Measurements from ENCODE around the gene FLYWCH2.
"Not testable (repeated sequence)": the region's sequence is repeated elsewhere in the genome, so short reads cannot be mapped to it uniquely, and the experiment has no call there.

FLYWCH2 gene

DNA sequence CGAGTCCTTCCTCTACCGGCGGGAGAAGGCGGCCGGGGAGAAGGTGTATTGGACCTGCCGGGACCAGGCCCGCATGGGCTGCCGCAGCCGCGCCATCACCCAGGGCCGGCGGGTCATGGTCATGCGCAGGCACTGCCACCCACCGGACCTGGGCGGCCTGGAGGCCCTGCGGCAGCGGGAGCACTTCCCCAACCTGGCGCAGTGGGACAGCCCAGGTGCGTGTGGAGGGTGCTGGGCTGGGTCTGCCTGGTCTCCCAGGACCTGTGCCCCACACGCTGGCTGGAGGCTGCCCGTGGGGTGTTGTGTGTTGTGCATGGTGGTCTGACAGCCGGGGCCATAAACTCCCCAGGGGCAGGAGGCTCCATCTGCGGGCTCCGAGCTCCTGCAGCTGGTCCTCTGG, 54.2 kb downstream of the FLYWCH2 start:
- DNase-seq (ENCODE audit: low read depth in 1 of 2, low spot score in 1 of 2): no peak

DNA sequence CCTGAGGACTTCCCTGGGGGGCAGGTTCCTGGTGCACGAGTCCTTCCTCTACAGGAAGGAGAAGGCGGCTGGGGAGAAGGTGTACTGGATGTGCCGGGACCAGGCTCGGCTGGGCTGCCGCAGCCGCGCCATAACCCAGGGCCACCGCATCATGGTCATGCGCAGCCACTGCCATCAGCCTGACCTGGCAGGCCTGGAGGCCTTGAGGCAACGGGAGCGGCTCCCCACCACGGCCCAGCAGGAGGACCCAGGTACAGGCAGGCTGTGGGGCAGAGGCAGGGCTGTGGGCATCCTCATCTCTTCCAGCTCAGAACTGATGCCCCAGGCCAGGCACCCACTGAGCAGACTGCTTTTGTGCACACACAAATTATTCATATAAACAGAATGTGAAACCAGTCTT, 55.2 kb downstream of the FLYWCH2 start:
- DNase-seq (ENCODE audit: low read depth in 1 of 2, low spot score in 1 of 2): no peak

DNA sequence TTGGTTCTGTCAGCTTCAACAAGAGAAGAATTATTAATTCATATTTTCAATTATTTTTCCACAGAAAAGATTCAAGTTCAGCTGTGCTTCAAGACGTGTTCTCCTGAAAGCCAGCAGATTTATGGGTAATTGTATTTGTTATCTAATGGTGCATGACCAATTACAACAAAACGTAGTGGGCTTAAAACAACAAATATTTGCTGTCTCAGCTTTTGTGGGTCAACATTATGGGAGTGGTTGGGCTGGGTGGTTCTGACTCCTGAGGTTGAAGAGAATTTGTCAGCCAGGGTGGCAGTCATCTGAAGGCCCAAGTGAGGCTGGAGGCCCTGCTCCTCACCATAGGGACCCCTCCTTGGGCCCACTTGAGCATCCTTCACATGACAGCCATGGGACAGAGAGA, 57.0 kb downstream of the FLYWCH2 start:
- DNase-seq (ENCODE audit: low read depth in 1 of 2, low spot score in 1 of 2): no peak

DNA sequence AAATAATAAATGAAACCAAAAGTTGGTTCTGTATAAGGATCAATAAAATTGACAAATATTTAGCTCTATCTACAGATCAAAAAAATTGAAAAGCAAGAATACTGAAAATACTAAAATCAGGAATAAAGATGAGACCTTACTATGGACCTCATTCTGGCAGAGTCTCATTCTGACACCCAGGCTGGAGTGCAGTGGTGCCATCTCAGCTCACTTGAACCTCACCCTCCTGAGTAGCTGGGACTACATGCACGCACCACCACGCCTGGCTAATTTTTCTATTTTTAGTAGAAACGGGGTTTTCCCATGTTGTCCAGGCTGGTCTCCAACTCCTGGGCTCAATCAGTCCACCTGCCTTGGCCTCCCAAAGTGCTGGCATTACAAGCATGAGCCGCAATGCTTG, 59.0 kb downstream of the FLYWCH2 start:
- DNase-seq (ENCODE audit: low read depth in 1 of 2, low spot score in 1 of 2): no peak

DNA sequence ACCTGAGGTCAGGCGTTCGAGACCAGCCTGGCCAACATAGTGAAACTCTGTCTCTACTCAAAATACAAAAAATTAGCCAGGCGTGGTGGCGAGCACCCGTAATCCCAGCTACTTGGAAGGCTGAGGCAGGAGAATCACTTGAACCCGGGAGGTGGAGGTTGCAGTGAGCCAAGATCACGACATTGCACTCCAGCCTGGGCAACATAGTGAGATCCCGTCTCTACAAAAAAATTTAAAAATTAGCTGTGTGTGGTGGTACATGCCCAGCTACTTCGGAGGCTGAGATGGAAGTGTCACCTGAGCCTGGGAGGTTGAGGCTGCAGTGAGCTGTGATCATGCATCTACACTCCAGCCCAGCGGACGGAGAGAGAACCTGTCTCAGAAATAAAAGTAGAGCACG, 60.7 kb downstream of the FLYWCH2 start:
- DNase-seq (ENCODE audit: low read depth in 1 of 2, low spot score in 1 of 2): not testable (repeated sequence)

DNA sequence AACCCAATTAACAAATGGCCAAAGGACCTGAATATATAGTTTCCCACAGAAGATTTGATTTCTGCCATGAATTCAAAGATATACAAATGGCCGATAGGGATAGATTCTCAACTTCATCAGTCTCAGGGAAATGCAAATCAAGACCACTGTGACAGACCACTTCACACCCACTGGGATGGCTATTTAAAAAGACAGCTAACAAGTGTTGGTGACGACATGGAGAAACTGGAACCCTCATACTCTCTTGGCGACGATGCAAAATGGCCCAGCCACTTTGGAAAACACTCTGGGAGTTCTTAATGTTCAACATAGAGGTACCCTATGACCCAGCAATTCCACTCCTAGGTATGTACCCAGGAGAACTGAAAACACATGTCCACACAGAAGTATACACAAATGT, 63.6 kb downstream of the FLYWCH2 start:
- DNase-seq (ENCODE audit: low read depth in 1 of 2, low spot score in 1 of 2): no peak
